GM19468 (cell line): ENCODE data around the gene BSCL2.
"Not testable (repeated sequence)": the region's sequence is repeated elsewhere in the genome, so short reads cannot be mapped to it uniquely, and the experiment has no call there.

Experiments used
- ATAC-seq: cut with Tn5 transposase; IDR thresholded peaks from one replicate; pipeline ENCODE4 v1.9.1; 2021; ENCODE audit warnings: mild to moderate bottlenecking, moderate library complexity, moderate number of reproducible peaks; ENCODE audit not compliant: unreplicated experiment; ENCODE audit errors: extremely low read depth

The BSCL2 gene

GRCh38 chr11:62689421-62690183 lies 17.6 kb downstream of the BSCL2 start, which contains the start of gene LRRN4CL:
Gene LRRN4CL, minus strand, starts transcription at chr11:62689530. Its CDS starts 1,022 bp downstream, at chr11:62688508.
- ATAC-seq = no peak

DNA sequence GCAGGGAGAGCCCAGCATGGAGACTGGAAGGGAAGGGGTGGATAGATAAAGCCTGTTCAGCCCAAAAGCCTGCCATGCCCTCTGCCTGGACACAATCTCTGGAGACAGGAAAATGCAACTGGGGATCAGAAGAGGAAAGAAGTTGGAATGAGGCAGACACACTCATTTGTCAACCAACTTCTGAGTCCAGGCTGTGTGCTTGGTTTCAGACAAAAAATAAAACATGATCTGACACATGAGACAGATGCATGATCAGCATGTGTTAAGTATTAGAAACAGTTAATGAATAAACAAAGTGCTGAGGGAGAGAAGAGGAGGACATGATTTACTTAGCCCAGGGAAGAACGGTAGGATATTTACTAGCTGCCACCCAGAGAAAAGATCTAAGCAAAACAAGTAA lies 18.7 kb downstream of the BSCL2 start:
- ATAC-seq = no peak

DNA sequence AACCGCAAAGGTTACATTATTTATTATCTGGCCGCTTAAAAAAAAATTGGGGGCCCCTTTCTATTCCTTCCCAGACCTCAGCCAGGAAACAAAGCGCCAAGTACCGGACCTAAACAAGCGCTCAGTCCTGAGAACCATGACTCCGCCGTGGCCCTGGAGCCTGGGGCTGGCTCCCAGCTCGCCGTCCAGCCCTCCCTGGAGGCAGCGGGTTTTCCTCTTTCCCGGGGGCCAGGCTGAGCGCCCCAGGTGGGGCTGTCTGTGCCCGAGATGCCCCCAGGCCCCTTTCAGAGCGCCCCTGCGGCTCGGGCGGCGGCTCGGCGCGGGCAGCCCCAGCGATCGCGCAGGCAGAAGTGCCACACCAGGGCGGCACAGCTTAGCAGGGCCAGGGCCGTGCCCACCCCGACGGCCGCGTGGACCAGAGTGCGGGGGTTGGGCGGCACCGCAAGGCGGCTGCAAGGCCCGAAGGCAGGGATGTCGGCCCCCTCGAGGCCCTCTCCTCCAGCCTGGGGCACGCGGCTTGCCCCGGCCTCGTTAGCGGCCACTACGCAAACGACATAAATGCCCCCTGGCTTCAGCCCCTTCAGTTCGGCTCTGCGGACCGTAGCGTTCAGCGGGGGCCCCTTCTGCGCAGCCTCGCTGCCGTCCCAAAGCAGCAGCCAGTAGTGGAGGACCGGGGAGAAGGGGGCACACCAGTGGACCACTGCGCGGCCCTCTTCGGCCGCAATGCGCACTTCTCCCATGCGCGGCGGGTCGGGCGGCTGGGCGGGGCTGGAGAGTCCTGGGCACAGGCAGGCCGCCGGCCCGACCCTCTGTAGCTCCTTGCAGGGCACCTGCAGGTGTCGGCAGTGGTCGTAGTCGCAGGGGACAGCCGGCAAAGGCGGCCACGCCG lies 19.5 kb downstream of the BSCL2 start:
- no peak for ATAC-seq

DNA sequence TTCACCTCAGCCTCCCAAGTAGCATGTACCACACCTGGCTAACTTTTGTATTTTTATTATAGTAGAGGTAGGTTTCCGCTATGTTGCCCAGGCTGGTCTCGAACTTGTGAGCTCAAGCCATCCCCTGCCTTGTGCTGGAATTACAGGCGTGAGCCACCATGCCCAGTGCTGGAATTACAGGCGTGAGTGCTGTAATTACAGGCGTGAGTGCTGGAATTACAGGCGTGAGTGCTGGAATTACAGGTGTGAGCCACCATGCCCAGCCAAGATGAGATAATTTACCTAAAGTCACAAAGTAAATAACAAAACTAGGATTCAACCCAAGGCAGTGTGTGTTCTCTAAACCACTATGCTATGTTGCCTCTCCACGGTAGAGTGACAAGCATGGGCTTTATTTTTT lies 24.7 kb downstream of the BSCL2 start:
- no peak for ATAC-seq

DNA sequence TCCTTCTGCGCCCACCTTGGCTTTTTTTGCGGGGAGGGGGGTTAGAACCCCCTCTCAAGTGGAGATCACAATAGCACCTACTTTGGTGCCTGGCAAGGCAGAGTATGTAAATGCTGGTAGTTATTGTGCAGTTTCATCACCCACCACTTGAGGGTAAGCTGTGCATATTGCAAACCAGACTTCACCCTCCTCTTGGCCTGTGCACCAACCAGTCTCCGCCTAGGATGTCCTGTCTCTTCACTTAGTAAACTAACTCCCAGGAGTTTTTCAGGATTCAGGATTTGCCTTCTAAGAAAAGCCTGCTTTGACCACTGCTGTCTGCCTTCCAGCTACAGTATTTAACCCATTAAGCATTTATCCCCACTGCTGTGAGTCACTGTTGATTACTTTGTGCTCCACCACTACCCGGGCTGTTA lies 26.4 kb downstream of the BSCL2 start:
- ATAC-seq = no peak

DNA sequence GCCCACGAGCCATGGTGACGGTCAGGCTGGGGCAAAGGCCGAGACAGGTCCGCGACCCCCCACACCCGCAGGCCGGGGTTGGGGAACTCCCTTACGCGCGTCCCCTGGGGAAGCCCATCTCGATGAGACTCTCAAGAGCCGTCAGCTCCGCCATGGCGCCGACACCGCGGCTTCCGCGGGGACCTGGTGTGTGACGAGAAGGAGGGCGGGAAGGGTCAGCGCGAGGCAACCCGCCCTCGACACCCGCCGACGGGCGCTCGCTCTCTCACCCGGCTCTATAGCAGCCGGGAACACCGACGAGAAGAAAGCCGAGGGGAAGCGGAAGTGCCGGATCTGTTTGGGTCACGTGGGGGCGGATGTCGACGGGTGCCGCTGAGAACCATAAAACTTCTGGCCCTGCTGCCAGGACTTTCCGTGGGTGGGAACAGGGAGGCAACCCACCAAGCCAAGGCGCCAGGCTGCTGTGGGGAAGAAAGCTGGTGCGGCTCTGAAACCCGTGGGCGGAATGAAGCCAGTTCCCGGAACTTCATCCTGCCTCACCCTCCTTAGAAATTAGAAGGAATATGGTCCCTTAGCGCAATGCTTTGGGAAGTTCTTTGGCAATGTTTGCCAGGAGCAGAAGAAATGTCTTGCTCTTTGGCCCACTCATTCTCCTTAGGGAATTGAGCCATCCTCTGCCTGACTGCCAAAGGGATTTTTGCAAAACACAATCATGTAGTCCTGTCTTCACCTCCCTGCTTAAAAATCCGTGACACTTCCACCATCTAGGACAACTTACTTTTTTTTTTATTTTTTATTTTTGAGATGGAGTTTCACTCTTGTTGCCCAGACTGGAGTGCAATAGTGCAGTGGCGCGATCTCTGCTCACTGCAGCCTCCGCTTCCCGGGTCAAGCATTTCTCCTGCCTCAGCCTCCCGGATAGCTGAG lies 28.2 kb downstream of the BSCL2 start, which contains the start of gene UBXN1:
UBXN1 (minus strand) TSS at position 304 of the 927 bp plus-strand sequence; CDS start at position 154, 150 bp downstream.
- no peak for ATAC-seq

- ATAC-seq = no peak
These were observed 28.8 kb downstream of the BSCL2 start for GRCh38 chr11:62678433-62678769.

GRCh38 chr11:62677714-62678113 lies 29.5 kb downstream of the BSCL2 start:
- ATAC-seq = no peak

DNA sequence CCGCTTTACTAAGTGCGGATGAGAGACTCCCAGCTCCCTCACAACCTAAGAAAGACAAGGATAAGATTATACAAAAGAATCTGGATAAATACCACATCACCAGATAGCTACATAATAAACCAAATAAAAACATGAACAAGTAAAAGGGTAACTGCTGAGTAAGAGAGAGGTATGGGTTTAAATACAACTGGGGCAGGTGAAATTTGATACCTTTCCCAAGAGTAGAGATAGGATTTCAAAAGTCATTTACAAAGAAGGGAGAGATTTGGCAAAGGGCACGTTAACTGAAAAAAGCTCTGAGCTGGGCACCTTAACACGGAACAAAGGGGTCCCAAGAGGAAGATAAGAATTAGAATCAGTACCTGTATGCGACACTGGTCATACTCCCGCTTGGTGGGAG lies 30.1 kb downstream of the BSCL2 start:
- no peak for ATAC-seq

DNA sequence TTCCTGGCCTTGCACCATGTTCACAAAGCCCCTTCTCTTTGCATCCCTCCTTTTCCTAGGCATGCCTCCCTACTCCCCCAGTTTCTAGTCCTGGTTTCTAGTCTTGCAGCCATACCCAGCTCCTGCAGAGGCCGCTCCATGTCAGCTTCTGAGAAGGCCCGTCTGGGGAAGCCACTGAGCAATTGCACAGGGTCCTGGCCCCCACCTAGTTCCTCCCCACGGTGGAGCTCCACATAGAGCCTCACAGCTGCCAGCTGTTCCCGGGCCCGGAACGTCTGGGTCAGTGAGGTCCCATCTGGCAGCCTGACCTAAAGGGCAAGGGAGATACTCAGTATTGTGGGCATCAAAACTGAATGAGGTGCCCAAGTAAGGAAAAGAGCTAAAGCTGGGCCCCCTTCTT lies 30.5 kb downstream of the BSCL2 start:
- no peak for ATAC-seq

GRCh38 chr11:62675415-62675814 lies 31.8 kb downstream of the BSCL2 start:
- ATAC-seq = not testable (repeated sequence)

DNA sequence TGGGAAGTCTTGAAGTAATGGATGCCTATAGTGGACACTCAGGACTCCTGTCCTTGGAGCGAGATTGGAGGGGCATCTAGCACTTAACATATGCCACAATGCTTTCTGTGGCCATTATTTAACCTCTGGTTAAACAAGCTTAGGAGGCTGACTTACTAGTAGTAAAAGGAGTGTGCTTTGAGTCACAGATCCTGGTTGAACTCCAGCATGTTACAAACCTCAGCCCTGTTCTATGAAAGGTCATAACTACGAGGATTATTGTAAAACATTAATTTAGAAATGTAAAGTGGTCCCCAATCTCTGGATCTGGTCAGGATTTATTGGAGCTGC lies 34.1 kb downstream of the BSCL2 start:
- no peak for ATAC-seq

GRCh38 chr11:62671608-62672389 lies 35.4 kb downstream of the BSCL2 start, which contains the start of the genes LBHD1 and UQCC3:
Gene LBHD1, minus strand, starts transcription at chr11:62672267. Its CDS starts 2,236 bp downstream, at chr11:62670031.
Gene UQCC3, plus strand, starts transcription at chr11:62671673. Its CDS starts 73 bp downstream, at chr11:62671746.
- ATAC-seq = no peak

- no peak for ATAC-seq
These were observed 36.0 kb downstream of the BSCL2 start for GRCh38 chr11:62671236-62671607.

DNA sequence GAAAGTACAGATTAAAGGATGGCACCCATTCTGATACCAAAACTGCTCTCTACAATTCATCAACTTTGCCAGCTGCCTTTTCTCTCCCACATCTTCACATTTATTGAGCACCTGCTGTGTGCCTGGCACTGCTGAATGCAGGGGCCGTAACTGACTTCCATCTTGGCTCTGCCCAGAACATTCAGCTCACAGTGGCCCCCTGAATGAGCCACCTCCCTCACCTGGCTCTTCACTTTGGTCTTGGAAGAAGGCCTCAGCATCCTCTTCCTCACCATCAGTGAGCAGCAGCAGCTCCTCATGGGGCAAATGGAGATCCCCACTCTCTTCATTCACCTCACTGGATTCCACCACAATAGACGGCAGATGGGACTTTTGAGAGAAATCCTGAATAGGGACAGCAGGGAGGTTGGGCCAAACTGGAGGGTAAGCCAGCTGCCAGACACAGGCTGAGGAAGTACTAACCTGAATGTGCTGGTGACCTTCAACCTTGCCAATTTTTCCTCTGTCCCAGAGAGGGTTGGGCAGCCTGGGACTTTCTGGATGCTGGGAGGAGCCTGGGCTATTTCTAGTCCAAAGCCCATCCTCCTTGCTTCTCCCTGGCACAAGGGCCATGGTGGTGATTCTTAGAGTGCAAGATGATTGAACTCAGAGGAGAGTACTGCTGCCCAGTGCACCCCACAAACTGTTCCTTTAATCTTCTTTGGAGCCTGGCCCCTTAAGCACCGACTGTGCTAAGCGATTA lies 37.6 kb downstream of the BSCL2 start:
- ATAC-seq = no peak

- ATAC-seq = no peak
These were observed 39.8 kb downstream of the BSCL2 start for GRCh38 chr11:62667460-62667859.

- no peak for ATAC-seq
These were observed 40.8 kb downstream of the BSCL2 start for GRCh38 chr11:62666259-62666926.

DNA sequence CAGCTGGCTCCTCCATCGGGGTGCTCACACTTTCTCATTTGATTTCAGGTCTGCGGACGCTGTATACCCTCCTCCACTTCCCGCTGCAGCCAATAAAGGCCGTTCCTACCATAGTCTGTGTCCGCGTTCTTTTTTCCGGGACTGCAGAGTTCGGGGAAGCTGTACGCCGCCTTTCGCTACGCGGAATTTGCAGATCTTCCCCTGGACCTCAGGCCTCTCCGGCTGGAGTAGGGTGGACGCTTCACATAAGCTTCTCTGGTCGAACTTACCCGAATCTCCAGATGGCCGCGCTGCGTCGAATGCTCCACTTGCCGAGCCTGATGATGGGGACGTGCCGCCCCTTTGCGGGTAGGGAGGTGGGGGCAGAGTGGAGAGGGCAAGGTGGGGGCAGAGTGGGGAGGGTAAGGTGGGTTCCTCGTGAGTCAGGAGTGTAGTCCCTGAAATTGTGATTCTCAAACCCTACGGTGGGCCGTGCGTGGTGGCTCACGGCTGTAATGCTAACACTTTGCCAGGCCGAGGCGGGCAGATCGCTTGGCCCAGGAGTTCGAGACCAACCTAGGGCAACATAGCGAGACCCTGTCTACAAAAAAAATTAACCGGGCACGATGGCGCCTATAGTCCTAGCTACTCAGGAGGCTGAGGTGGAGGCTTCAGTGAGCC lies 41.5 kb downstream of the BSCL2 start:
- ATAC-seq = no peak
